ENCODE measurements around the gene SYNE1.
"Not testable (repeated sequence)": the region's sequence is repeated elsewhere in the genome, so short reads cannot be mapped to it uniquely, and the experiment has no call there.

Gene SYNE1

GRCh38 chr6:152478377-152479010, 158.7 kb downstream of the SYNE1 start:
- no peak for DNase-seq

GRCh38 chr6:152474354-152474753, 162.8 kb downstream of the SYNE1 start:
- no peak for DNase-seq

- DNase-seq = no peak
These were observed 164.8 kb downstream of the SYNE1 start for GRCh38 chr6:152472325-152472724.

- no peak for DNase-seq
These were observed 165.5 kb downstream of the SYNE1 start for GRCh38 chr6:152471456-152472265.

GRCh38 chr6:152463164-152463563, 174.0 kb downstream of the SYNE1 start:
- no peak for DNase-seq

GRCh38 chr6:152462716-152463115, 174.4 kb downstream of the SYNE1 start:
- DNase-seq = no peak

GRCh38 chr6:152461556-152461955, 175.6 kb downstream of the SYNE1 start:
- no peak for DNase-seq

- no peak for DNase-seq
These were observed 178.2 kb downstream of the SYNE1 start for GRCh38 chr6:152458648-152459644.

GRCh38 chr6:152457949-152458624, 179.1 kb downstream of the SYNE1 start:
- DNase-seq = no peak

GRCh38 chr6:152454003-152454402, 183.2 kb downstream of the SYNE1 start:
- DNase-seq = no peak

GRCh38 chr6:152453421-152453820, 183.7 kb downstream of the SYNE1 start:
- DNase-seq = no peak

GRCh38 chr6:152452639-152453038, 184.5 kb downstream of the SYNE1 start:
- no peak for DNase-seq

GRCh38 chr6:152450519-152450918, 186.6 kb downstream of the SYNE1 start:
- no peak for DNase-seq

GRCh38 chr6:152441902-152442301, 195.3 kb downstream of the SYNE1 start:
- DNase-seq = no peak

GRCh38 chr6:152435816-152436215, 201.3 kb downstream of the SYNE1 start:
- no peak for DNase-seq

GRCh38 chr6:152432758-152433157, 204.4 kb downstream of the SYNE1 start:
- DNase-seq = no peak

GRCh38 chr6:152428126-152428525, 209.0 kb downstream of the SYNE1 start:
- DNase-seq = peak; percentile 72

GRCh38 chr6:152426276-152426675, 210.9 kb downstream of the SYNE1 start:
- DNase-seq = no peak

GRCh38 chr6:152423216-152424103, 213.7 kb downstream of the SYNE1 start:
- DNase-seq = no peak

- DNase-seq = not testable (repeated sequence)
These were observed 215.7 kb downstream of the SYNE1 start for GRCh38 chr6:152421496-152421895.

- no peak for DNase-seq
These were observed 216.5 kb downstream of the SYNE1 start for GRCh38 chr6:152420696-152421095.

- no peak for DNase-seq
These were observed 218.6 kb downstream of the SYNE1 start for GRCh38 chr6:152418551-152418950.
